ENCODE results near the gene PPP1R3C. TPM values are rescaled to one million over a fixed set of nuclear protein-coding genes. Genes with fewer than 3 reads are reported as not detected.

The PPP1R3C gene
- total RNA-seq, 2 donors from 2014 or later, result 1.9 to 6.5 TPM

DNA sequence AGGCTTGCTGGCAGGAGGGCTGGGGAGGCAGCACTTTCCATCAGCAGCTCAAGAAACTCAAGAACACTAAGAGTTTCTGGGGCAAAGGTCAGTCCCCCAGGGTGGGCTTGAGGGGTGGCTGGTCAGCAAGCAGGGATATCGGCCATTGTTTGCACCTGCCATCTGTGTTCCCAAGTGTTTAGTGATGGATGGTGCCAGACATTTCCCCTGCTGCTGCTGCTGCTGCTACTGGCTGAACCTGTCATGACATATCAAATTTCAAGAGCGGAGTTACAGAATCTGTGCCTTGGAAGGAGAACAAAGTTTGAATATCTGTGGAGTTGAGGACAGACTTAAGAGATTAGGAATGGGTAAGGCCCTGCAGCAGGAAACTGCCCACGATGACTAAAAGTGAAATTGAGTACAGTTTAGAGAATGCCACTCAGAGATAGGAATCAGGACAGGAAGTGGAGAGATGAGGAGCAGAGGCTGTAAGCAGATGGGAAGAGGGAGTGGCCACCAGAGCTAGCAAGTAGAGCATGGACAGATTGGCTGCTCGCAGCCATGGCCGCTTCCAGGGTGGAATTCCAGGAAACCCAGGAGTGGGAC is 39.2 kb upstream of the PPP1R3C start:
- no peaks in the 10 kb centered on the region for H3K27me3 ChIP-seq
- H3K9ac ChIP-seq (ENCODE audit: low read depth in 2 of 2, low read length in 2 of 2), result no peak overlapping the region
- no peaks in the 10 kb centered on the region for H3K4me1 ChIP-seq
- DNase-seq, result no peak
- no peaks in the 10 kb centered on the region for H3K36me3 ChIP-seq
- no peaks in the 10 kb centered on the region for H3K9me3 ChIP-seq
- intact Hi-C loops (cut with DNase I), result no loop called here
- H3K4me3 ChIP-seq, result no peak overlapping the region
- TF ChIP-seq, protein P1, sequence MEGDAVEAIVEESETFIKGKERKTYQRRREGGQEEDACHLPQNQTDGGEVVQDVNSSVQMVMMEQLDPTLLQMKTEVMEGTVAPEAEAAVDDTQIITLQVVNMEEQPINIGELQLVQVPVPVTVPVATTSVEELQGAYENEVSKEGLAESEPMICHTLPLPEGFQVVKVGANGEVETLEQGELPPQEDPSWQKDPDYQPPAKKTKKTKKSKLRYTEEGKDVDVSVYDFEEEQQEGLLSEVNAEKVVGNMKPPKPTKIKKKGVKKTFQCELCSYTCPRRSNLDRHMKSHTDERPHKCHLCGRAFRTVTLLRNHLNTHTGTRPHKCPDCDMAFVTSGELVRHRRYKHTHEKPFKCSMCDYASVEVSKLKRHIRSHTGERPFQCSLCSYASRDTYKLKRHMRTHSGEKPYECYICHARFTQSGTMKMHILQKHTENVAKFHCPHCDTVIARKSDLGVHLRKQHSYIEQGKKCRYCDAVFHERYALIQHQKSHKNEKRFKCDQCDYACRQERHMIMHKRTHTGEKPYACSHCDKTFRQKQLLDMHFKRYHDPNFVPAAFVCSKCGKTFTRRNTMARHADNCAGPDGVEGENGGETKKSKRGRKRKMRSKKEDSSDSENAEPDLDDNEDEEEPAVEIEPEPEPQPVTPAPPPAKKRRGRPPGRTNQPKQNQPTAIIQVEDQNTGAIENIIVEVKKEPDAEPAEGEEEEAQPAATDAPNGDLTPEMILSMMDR (IDR thresholded peaks at IDR 0.05), result no peak
- no peak overlapping the region for H3K27ac ChIP-seq

DNA sequence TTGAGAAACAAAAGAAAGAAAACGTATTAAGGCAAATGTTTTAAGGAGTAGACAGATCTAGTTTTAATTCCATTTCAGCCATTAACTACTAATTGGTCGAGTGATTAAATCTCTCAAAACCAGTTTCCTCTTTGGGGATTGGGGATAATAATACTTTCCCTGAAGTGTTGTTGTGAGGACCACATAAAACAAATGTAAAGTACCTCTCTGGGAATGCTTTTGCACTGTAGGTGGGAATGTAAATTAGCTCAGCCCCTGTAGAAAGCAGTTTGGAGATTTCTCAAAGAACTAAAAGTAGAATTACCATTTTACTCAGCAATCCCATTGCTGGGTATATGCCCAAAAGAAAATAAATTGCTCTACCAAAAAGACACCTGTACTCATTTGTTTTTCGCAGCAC is 36.0 kb upstream of the PPP1R3C start:
- Histone ChIP-seq H3K4me3 (no peak overlapping the region), H3K36me3 (no peaks in the 10 kb centered on the region), H3K27me3 (no peaks in the 10 kb centered on the region), H3K9ac (ENCODE audit: low read depth in 2 of 2, low read length in 2 of 2) (no peak overlapping the region), H3K9me3 (no peaks in the 10 kb centered on the region), H3K27ac (no peak overlapping the region), H3K4me1 (no peaks in the 10 kb centered on the region)
- intact Hi-C loops (cut with DNase I), result no loop called here
- no peak for DNase-seq
- TF ChIP-seq, protein P1 (IDR thresholded peaks at IDR 0.05), result no peak

GRCh38 chr10:91665842-91666241 is 33.0 kb upstream of the PPP1R3C start:
- no peaks in the 10 kb centered on the region for H3K27me3 ChIP-seq
- no peak overlapping the region for H3K9ac ChIP-seq (ENCODE audit: low read depth in 2 of 2, low read length in 2 of 2)
- no peak overlapping the region for H3K4me3 ChIP-seq
- no peak for DNase-seq
- no peak overlapping the region for H3K27ac ChIP-seq
- no peaks in the 10 kb centered on the region for H3K4me1 ChIP-seq
- H3K9me3 ChIP-seq, result no peaks in the 10 kb centered on the region
- intact Hi-C loops (cut with DNase I), result no loop called here
- no peaks in the 10 kb centered on the region for H3K36me3 ChIP-seq
- TF ChIP-seq, protein P1 (IDR thresholded peaks at IDR 0.05), result no peak

DNA sequence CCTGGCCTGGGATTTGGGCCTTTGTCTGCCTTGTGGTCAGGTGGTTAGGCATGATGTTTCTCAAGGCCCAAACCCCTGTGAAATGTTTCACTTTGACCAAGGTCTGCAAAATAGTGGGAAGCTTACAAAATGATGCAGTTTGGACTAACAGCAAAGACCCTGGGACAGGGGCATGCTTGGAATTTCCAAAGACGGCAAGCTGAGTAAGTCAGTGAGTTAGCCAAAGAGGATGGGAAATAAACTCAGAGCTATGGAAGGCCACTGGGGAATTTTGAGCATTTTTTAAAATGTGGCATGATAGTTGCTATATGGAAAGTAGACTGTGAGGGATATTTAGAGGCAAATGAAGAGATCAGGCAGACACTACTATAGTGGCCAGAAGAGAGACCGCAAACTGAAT is 31.6 kb upstream of the PPP1R3C start:
- TF ChIP-seq, protein P1 (IDR thresholded peaks at IDR 0.05), result no peak
- H3K4me1 ChIP-seq, result no peaks in the 10 kb centered on the region
- no peaks in the 10 kb centered on the region for H3K27me3 ChIP-seq
- H3K4me3 ChIP-seq, result no peak overlapping the region
- intact Hi-C loops (cut with DNase I), result no loop called here
- no peaks in the 10 kb centered on the region for H3K9me3 ChIP-seq
- H3K9ac ChIP-seq (ENCODE audit: low read depth in 2 of 2, low read length in 2 of 2), result no peak overlapping the region
- H3K27ac ChIP-seq, result no peak overlapping the region
- H3K36me3 ChIP-seq, result no peaks in the 10 kb centered on the region
- no peak for DNase-seq

- Histone ChIP-seq H3K27me3 (no peaks in the 10 kb centered on the region), H3K9ac (ENCODE audit: low read depth in 2 of 2, low read length in 2 of 2) (no peak overlapping the region), H3K9me3 (no peaks in the 10 kb centered on the region), H3K4me3 (no peak overlapping the region), H3K4me1 (no peaks in the 10 kb centered on the region), H3K36me3 (no peaks in the 10 kb centered on the region), H3K27ac (no peak overlapping the region)
- TF ChIP-seq, protein P1 (IDR thresholded peaks at IDR 0.05), result no peak
- intact Hi-C loops (cut with DNase I), result no loop called here
- DNase-seq, result no peak
Observed at GRCh38 chr10:91662993-91663392, 30.1 kb upstream of the PPP1R3C start.

All from colonic mucosa (tissue), 4 donors.